PC-9 (cell line): ENCODE data around the gene SMARCAD1. TPM values are rescaled to one million over a fixed set of nuclear protein-coding genes. Genes with fewer than 3 reads are reported as not detected.

Source experiments
- BruUV-seq: library from RNA; stranded (reverse); fragments of 400-500 nt; replicated peaks from 2 replicates; lab custom pipeline; 2021; lab: Mats Ljungman, UMichigan
- CTCF ChIA-PET: fragments of 300-600 bp; sonication (Branson Sonifier 250); formaldehyde crosslinking; loops from one replicate; lab custom pipeline; 2022; ENCODE audit warnings: antibody characterized with exemption; lab: Charles Lee
- POLR2A ChIA-PET: fragments of 300-600 bp; sonication (Branson Sonifier 250); formaldehyde crosslinking; loops from one replicate; lab custom pipeline; 2022; ENCODE audit warnings: antibody characterized with exemption; ENCODE audit not compliant: unreplicated experiment; lab: Charles Lee
- DNase-seq, 2 experiments: peaks; one replicate each; pipeline versions ENCODE4 v3.0.0 to v3.0.0-alpha.2; 2015 to 2022; ENCODE audit warnings: mixed read lengths in 1 of 2
- H2AFZ ChIP-seq: fragments of 200-600 bp; sonication (generic); 2 replicates; pipeline ENCODE4 v1.8.1; 2017; ENCODE audit warnings: antibody characterized with exemption
- H3F3A ChIP-seq: fragments of 200-600 bp; sonication (generic); 2 replicates; pipeline ENCODE4 v1.8.1; 2017; ENCODE audit warnings: antibody characterized with exemption, mild to moderate bottlenecking, low read depth; ENCODE audit not compliant: insufficient read depth
- H3K27ac ChIP-seq: fragments of 200-600 bp; sonication (generic); 2 replicates; pipeline ENCODE4 v1.6.1; 2016; ENCODE audit warnings: mixed run types
- H3K27me3 ChIP-seq: fragments of 200-600 bp; sonication (generic); 2 replicates; pipeline ENCODE4 v1.6.1; 2016; ENCODE audit warnings: low read depth, mixed run types; ENCODE audit not compliant: insufficient read depth
- H3K36me3 ChIP-seq: fragments of 200-600 bp; sonication (generic); 2 replicates; pipeline ENCODE4 v1.6.1; 2016; ENCODE audit warnings: low read depth, mixed run types
- H3K4me1 ChIP-seq: fragments of 200-600 bp; sonication (generic); replicated peaks from 2 replicates; pipeline ENCODE4 v1.6.1; 2016; ENCODE audit warnings: mixed run types; ENCODE audit not compliant: insufficient read depth
- H3K4me2 ChIP-seq: fragments of 200-600 bp; sonication (generic); 2 replicates; pipeline ENCODE4 v1.6.1; 2017; ENCODE audit warnings: mixed run types
- H3K4me3 ChIP-seq: fragments of 200-600 bp; sonication (generic); 2 replicates; pipeline ENCODE4 v1.6.1; 2016; ENCODE audit warnings: mixed run types
- H3K79me2 ChIP-seq: fragments of 200-600 bp; sonication (generic); 2 replicates; pipeline ENCODE4 v1.6.1; 2017; ENCODE audit warnings: low read depth, mixed run types
- H3K9me2 ChIP-seq: fragments of 200-600 bp; sonication (generic); 2 replicates; pipeline ENCODE4 v1.8.1; 2017; ENCODE audit warnings: mild to moderate bottlenecking; ENCODE audit not compliant: insufficient read depth
- H3K9me3 ChIP-seq: fragments of 200-600 bp; sonication (generic); 2 replicates; pipeline ENCODE4 v1.8.1; 2016; ENCODE audit warnings: low read depth; ENCODE audit not compliant: insufficient read depth
- H4K20me1 ChIP-seq: fragments of 200-600 bp; sonication (generic); 2 replicates; pipeline ENCODE4 v1.8.1; 2017; ENCODE audit not compliant: insufficient read depth
- EZH2 ChIP-seq: fragments of 200-600 bp; sonication (generic); IDR thresholded peaks from 2 replicates; pipeline ENCODE4 v1.8.0; 2017; ENCODE audit warnings: antibody characterized with exemption, low read depth
- intact Hi-C: fragments of 100-400 bp; cut with micrococcal nuclease; formaldehyde crosslinking; loops from one replicate; pipeline ENCODE4 v1.10.0; 2022; ENCODE audit not compliant: unreplicated experiment
- total RNA-seq: library from RNA; stranded (reverse); gene quantifications from 2 replicates; pipeline ENCODE4 v1.2.3, GENCODE V29; 2021
- TF ChIP-seq, protein P1 (sequence below): fragments of 200-600 bp; sonication (generic); conservative IDR thresholded peaks from 2 replicates; pipeline ENCODE4 v1.6.1; 2017; ENCODE audit warnings: mixed run types, antibody characterized with exemption, mild to moderate bottlenecking, moderate library complexity

Gene SMARCAD1
- total RNA-seq, 1 experiment from 2014 or later = 17.1 TPM

DNA sequence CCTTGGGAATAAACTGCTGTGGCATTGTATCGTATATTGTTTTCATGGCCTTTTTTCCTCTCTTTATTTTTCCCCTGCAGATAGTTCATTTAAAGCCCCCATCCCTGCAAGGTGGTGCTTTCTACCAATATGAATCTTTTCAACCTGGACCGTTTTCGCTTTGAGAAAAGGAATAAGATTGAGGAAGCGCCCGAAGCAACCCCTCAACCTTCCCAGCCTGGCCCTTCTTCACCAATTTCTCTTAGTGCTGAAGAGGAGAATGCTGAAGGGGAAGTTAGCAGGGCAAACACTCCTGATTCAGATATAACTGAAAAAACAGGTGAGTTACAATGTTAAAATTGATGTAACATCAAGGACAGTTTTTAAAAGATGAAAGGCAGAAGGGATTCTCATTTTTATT is 601 bp downstream of the SMARCAD1 start:
- no peak for DNase-seq
- no peaks in the 10 kb centered on the region for H3K9me3 ChIP-seq
- no peaks in the 10 kb centered on the region for H3K9me2 ChIP-seq
- H3K4me1 ChIP-seq = peaks cover 17% of the 10 kb centered on the region; the same call in 1 of the 2 replicates
- peaks cover 27% of the 10 kb centered on the region for H3K79me2 ChIP-seq
- H3F3A ChIP-seq = no peaks in the 10 kb centered on the region
- peaks cover 3% of the 10 kb centered on the region; the same call in 1 of the 2 replicates for H3K36me3 ChIP-seq
- BruUV-seq = TSS peak; percentile 62
- POLR2A ChIA-PET = no interaction called here
- CTCF ChIA-PET = no interaction called here
- TF ChIP-seq, protein P1, sequence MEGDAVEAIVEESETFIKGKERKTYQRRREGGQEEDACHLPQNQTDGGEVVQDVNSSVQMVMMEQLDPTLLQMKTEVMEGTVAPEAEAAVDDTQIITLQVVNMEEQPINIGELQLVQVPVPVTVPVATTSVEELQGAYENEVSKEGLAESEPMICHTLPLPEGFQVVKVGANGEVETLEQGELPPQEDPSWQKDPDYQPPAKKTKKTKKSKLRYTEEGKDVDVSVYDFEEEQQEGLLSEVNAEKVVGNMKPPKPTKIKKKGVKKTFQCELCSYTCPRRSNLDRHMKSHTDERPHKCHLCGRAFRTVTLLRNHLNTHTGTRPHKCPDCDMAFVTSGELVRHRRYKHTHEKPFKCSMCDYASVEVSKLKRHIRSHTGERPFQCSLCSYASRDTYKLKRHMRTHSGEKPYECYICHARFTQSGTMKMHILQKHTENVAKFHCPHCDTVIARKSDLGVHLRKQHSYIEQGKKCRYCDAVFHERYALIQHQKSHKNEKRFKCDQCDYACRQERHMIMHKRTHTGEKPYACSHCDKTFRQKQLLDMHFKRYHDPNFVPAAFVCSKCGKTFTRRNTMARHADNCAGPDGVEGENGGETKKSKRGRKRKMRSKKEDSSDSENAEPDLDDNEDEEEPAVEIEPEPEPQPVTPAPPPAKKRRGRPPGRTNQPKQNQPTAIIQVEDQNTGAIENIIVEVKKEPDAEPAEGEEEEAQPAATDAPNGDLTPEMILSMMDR = no peak
- no peak for TF ChIP-seq EZH2
- H3K4me3 ChIP-seq = peak overlapping the region; percentile 90
- peak overlapping the region; percentile 92 for H3K4me2 ChIP-seq
- no peaks in the 10 kb centered on the region for H3K27me3 ChIP-seq
- H3K27ac ChIP-seq = peak overlapping the region; percentile 82
- no peaks in the 10 kb centered on the region for H4K20me1 ChIP-seq
- peak overlapping the region; percentile 96 for H2AFZ ChIP-seq
- intact Hi-C loops = no loop called here

- no TSS peak for BruUV-seq
- peaks cover 27% of the 10 kb centered on the region for H3K79me2 ChIP-seq
- H3K27me3 ChIP-seq = no peaks in the 10 kb centered on the region
- ChIA-PET CTCF (no interaction called here), POLR2A (no interaction called here)
- no peaks in the 10 kb centered on the region for H3F3A ChIP-seq
- H4K20me1 ChIP-seq = no peaks in the 10 kb centered on the region
- H3K4me3 ChIP-seq = peak overlapping the region; percentile 90
- no peaks in the 10 kb centered on the region for H3K9me3 ChIP-seq
- H3K9me2 ChIP-seq = no peaks in the 10 kb centered on the region
- TF ChIP-seq, protein P1 = no peak
- no peak for TF ChIP-seq EZH2
- intact Hi-C loops = no loop called here
- peaks cover 17% of the 10 kb centered on the region; the same call in 1 of the 2 replicates for H3K4me1 ChIP-seq
- H3K4me2 ChIP-seq = peak overlapping the region; percentile 92
- H3K27ac ChIP-seq = no peak overlapping the region
- no peak overlapping the region for H2AFZ ChIP-seq
- no peak for DNase-seq
- H3K36me3 ChIP-seq = peaks cover 4% of the 10 kb centered on the region; the same call in 1 of the 2 replicates
These were observed 1.3 kb downstream of the SMARCAD1 start for GRCh38 chr4:94208918-94209317.

GRCh38 chr4:94211861-94212260 is 4.2 kb downstream of the SMARCAD1 start:
- POLR2A ChIA-PET = no interaction called here
- Histone ChIP-seq H3K36me3 (peaks cover 4% of the 10 kb centered on the region; the same call in 1 of the 2 replicates), H3K9me3 (no peaks in the 10 kb centered on the region), H4K20me1 (0 out of 2 replicates have a peak, but pooled peaks cover 4% of the 10 kb centered on the region), H3K27ac (no peak overlapping the region), H3F3A (no peaks in the 10 kb centered on the region), H2AFZ (no peak overlapping the region), H3K4me3 (no peak overlapping the region), H3K79me2 (peaks cover 27% of the 10 kb centered on the region), H3K4me1 (peaks cover 17% of the 10 kb centered on the region; the same call in 1 of the 2 replicates), H3K27me3 (no peaks in the 10 kb centered on the region), H3K9me2 (no peaks in the 10 kb centered on the region), H3K4me2 (no peak overlapping the region)
- no TSS peak for BruUV-seq
- no peak for DNase-seq
- intact Hi-C loops = no loop called here
- no peak for TF ChIP-seq EZH2
- TF ChIP-seq, protein P1 = no peak
- CTCF ChIA-PET = interaction anchor here (0.6 kb wide), 1 partner anchor 56 kb away, joined by 3 read pairs; no protein-coding TSS in a partner anchor
